PC-3 (cell line): ENCODE results near the gene ACIN1.

Source experiments
- EZH2 ChIP-seq: fragments of 300-600 bp; sonication (generic); IDR thresholded peaks from one replicate; pipeline ENCODE4 v1.6.1; 2017; ENCODE audit warnings: antibody characterized with exemption, mild to moderate bottlenecking, low read length; ENCODE audit not compliant: unreplicated experiment
- EZH2phosphoT487 ChIP-seq: fragments of 300-600 bp; sonication (generic); IDR thresholded peaks from 2 replicates; pipeline ENCODE4 v1.6.1; 2018; ENCODE audit warnings: mild to moderate bottlenecking, antibody characterized with exemption, low read length, borderline replicate concordance
- TF ChIP-seq, protein P1 (sequence below): fragments of 300-600 bp; sonication (generic); conservative IDR thresholded peaks from 2 replicates; pipeline ENCODE4 v1.5.1; 2017; ENCODE audit warnings: antibody characterized with exemption, low read depth, mild to moderate bottlenecking, low read length

DNA sequence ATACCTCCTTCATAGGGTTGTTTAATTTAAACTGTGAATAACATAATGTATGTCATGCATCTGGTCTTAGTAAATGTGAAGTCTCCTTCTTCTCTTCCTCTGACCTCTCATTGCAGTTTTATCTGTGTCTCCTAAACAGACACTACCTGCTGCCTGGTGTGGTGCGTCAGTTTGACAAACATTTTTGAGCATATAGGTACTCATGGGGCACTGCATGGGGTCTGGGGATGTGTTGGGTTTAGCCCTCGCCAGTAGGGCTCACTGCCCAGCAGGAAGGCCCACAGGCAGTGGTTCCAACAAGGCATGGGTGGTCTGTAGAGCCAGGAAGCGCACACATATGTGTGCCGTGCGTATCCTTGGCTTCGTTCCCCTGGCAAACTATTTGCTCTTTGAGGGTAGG is 27.1 kb upstream of the ACIN1 start:
- no peak for TF ChIP-seq EZH2
- TF ChIP-seq, protein P1, sequence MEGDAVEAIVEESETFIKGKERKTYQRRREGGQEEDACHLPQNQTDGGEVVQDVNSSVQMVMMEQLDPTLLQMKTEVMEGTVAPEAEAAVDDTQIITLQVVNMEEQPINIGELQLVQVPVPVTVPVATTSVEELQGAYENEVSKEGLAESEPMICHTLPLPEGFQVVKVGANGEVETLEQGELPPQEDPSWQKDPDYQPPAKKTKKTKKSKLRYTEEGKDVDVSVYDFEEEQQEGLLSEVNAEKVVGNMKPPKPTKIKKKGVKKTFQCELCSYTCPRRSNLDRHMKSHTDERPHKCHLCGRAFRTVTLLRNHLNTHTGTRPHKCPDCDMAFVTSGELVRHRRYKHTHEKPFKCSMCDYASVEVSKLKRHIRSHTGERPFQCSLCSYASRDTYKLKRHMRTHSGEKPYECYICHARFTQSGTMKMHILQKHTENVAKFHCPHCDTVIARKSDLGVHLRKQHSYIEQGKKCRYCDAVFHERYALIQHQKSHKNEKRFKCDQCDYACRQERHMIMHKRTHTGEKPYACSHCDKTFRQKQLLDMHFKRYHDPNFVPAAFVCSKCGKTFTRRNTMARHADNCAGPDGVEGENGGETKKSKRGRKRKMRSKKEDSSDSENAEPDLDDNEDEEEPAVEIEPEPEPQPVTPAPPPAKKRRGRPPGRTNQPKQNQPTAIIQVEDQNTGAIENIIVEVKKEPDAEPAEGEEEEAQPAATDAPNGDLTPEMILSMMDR, result no peak
- no peak for TF ChIP-seq EZH2phosphoT487
